GM21723 (cell line): ENCODE data around the gene MYCL.
"Not testable (repeated sequence)": the region's sequence is repeated elsewhere in the genome, so short reads cannot be mapped to it uniquely, and the experiment has no call there.

Source experiments
- ATAC-seq: cut with Tn5 transposase; IDR thresholded peaks from one replicate; pipeline ENCODE4 v1.9.1; 2021; ENCODE audit warnings: mild to moderate bottlenecking, moderate library complexity; ENCODE audit not compliant: unreplicated experiment

The MYCL gene

DNA sequence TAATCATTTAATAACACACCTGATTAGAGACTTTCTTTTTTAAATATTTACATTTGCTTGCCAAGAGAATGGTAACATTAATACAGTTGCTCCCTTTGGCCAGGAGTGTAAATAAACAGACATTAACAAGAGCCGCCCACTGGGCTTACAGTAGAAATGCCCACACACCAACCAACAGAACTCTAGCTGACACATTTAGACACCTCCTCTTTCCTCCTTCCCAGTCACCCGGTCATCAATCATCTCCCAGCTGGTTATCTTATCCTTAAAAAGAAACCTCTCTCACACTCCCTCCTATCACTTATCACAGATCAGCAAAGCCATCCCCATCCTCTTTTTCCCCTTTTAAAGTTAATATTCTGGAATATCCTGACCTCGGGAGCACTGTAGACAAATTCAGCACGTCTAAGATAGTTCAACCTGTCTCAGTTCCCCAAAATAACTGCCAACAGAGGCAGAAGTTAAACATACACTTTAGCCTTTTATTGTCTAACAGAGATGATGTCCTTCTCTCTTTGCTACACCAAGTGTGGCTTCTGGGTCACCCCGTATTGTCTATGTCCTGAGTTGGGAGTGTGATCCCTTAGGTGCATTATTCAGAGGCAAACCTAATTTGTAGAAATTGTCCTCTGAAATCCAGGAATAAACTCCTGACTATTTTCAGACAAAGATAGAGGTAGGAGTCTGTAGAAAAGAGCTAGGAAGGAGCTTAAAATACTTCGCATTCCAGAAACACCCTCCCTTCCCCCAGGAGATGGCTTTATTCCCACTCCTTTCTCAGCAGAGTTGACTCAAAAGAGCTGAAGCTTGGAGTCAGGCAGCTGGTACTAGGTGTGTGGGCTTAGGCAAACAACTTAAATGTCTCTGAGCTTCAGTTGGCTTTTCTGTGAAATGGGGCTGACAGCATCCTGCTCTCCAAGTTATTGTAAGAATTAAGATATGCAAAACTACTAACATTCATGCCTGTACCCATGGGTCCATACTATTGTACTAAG lies 8.8 kb downstream of the MYCL start:
- ATAC-seq = no peak

DNA sequence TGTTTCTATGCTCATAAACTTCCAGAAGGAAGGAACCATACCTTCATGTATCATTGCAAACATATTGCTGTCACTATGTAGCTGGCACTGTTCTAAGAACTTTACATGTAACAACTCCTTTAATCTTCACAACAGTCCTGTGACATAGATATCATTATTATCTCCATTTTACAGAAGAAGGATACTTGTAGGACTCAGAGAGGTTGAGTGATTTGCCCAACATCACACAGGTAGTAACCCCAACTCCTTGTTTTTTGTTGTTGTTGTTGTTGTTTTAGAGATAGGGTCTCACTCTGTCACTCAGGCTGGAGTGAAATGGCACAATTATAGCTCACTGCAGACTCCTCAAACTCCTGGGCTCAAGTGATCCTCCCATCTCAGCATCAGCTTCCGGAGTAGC lies 10.8 kb downstream of the MYCL start:
- no peak for ATAC-seq

DNA sequence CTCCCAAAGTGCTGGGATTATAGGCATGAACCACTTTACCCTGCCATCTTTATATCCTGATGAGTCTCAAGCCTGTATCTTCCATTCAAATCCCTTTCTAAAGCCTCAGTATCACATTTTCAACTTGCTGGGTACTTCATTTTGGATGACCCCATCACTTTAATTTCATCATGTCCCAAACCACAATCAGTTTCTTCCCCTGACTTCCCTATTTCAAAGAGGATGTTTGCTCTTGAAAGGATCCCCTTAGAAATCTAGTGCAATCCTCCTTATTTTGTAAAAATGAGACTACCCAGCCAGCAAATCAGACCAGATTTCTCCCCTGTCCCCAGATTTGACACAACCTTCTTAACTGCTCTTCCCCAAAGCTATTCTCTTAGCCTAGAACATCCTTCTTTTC lies 11.4 kb downstream of the MYCL start:
- ATAC-seq = no peak

DNA sequence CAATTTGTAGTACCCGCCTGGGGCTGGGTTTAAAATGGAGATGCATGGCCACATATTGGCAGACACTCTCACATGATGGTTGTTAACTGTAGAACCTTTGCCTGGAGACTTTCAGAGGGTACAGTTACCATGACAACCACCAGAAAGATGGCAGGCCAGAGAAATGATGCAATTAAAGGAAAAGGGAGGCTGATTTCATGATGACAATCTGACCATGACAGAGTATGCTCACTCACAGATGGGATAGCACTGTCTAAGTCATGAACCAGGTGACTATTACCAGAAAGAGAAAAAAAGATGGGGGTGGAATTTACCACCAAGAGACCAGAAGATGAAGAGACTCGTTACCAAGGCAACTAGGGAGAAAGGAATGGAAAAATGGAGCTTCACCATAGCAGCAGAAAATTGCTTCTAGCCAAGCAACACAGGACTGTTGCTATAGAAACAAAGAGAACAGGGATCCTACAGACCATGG lies 14.9 kb downstream of the MYCL start:
- no peak for ATAC-seq

DNA sequence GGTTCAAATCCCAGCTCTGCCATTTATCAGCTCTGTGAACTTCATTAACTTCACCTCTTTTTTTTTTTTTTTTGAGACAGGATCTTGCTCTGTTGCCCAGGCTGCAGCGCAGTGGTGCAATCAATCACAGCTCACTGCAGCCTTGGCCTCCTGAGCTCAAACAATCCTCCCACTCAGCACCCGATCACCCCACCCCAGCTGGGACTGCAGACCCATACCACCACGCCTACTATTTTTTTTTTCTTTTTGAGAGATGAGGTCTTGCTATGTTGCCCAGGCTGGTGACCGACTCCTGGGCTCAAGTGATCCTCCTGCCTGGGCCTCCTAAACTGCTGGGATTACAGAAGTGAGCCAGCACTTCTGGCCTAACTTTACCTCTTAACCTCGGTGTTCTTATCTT lies 16.2 kb downstream of the MYCL start:
- ATAC-seq = no peak

DNA sequence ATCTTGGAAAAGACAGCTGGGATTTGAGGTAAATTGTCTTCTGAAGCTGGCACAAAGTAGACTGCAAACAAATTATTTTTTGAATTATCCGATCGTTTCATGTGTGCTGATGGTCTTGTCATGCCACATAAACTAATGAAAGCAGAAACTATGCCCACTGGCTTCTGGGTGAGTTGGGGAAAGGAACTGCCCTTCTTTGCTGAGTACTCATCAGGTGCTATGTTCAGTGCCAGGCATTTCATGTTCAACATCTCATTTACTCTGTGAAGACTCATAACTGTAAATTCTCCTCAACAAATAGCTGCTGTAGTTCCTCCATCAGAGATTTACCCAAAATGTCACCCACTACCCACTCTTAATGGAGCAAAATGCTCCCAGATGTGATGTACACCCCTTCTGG lies 19.6 kb downstream of the MYCL start:
- ATAC-seq = no peak

DNA sequence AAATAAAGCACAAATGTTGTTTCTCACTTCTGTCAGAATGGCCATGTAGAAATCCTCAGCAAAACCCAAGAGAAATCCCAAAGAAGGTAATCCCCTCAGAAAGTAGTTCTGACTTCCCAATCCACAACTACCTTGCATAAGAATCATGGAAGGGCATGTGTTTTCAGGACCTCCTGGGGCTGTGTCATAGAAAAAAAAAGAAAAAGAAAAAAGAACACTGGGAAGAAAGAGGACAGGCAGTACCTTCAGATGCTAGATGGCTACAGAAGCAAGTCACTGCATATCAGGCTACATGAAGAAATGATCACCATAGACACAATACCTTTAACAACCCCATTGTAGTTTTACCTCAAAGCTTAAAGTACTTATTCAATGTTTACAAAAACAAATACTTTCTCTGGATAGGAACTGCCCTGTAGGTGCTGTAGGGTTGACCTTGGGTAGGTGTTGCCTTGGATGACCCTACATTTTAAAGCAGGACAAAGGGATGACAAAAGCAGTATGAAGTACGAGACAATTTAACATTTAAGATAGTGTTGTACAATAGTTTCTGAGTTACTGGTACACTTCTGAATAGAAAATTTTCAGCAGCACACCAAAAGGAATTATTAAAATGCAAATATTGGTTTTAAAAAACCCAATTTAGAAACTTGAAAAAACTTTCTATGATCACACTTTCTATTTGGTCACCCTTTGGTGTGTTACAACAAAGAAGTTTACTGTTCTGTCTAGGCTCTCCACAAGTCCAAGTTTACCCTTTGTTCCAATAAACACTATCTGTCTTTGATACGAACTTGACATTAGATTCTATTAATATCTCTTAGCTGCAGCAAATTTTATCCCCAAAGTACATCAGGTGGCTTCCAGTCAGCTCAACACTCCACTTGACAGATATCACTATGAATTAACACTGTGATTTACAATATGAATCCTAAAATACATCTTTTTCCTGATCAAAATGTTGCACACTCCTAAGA lies 23.4 kb downstream of the MYCL start:
- ATAC-seq = no peak

DNA sequence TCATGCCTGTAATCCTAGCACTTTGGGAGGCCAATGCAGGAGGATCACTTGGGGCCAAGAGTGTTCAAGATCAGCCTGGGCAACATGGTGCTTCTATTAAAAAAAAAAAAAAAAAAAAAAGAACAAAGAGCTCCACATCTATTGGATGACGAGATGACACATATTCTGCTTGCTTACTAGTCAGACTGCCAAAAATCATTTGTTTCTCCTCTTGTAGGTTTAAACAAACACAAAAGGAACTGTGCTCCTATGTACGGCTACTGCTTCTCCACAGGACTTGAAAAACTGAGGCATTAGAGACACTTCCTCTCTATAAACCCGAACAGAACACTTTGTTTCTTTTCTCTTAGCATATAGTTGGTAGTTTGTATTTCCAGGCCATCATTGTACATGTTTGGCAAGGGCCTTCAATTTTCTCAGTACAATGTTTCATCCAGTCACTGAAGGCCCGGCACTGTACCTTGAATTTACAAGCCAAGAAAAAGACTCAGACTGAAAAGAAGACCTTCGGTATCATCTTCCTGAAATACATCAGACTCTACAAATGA lies 24.4 kb downstream of the MYCL start:
- ATAC-seq = no peak

DNA sequence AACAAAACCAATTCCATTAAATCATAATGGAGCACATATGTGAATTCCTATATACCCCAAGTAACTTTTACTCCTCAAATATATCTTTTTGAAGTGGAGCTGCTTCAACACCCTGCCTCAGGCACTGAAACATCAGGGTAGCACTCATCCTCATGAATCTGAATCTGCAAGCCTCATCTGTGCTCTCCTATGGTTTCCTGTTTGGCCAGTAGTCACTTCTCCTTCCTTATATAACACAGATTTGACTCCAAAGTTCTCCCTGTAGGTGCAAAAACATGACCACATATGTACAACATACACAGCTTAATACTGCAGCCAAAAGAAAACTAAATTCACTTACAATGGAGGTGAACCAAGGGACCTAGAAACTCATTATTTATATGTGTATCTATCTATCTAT lies 25.6 kb downstream of the MYCL start:
- no peak for ATAC-seq

DNA sequence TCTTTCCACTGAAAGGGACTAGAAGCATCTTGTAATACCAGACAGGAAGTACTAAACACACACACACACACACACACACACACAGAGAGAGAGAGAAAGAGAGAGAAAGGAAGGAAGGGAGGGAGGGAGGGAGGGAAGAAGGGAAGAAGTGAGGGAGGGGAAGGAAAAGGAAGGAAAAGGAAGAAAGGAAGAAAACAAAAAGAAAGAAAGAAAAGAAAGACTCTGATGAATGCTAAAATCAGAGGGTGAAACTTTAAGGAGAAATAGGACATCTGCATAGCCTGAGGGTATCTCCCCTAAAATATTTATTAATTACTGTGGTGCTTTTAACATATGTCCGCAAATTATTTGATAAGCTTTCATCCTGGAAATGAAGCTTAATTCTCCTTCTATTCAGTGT lies 29.0 kb downstream of the MYCL start:
- ATAC-seq = no peak

DNA sequence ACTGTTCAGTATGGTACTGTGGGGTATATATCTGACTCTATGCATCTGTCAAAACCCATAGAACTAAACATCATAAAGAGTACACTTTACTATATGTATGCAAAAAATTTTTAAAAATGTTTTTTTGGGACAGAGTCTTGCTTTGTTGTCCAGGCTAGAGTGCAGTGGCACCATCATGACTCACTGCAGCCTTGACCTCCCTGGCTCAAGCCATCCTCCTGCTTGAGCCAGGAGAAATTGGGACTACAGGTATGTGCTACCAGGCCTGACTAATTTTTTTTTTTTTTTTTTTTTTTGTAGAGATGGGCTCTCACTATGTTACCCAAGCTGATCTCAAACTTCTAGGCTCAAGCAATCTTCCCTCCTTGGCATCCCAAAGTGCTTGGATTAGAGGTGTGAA lies 29.9 kb downstream of the MYCL start:
- ATAC-seq = no peak

DNA sequence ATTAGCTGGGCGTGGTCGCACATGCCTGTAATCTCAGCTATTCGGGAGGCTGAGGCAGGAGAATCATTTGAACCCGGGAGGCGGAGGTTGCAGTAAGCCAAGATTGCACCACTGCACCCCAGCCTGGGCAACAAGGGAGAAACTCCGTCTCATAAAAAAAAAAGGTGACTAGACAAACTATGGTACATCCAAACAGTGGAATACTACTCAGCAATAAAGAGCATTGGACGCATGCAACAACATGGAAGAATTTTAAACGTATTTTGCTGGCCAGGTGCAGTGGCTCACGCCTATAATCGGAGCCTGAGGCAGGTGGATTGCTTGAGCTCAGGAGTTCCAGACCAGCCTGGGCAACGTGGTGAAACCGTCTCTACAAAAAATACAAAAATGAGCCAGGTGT lies 30.7 kb downstream of the MYCL start:
- not testable (repeated sequence) for ATAC-seq

DNA sequence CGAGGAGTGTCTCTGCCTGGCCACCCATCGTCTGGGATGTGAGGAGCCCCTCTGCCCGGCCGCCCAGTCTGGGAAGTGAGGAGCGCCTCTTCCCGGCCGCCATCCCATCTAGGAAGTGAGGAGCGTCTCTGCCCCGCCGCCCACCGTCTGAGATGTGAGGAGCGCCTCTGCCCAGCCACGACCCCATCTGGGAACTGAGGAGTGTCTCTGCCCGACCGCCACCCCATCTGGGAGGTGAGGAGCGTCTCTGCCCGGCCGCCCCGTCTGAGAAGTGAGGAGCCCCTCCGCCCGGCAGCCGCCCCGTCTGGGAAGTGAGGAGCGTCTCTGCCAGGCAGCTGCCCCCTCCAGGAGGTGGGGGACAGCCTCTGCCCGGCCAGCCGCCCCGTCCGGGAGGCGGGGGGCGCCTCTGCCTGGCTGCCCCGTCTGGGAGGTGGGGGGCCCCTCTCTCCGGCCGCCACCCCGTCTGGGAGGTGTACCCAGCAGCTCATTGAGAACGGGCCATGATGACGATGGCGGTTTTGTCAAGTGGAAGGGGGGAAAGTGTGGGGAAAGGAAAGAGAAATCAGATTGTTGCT lies 32.1 kb downstream of the MYCL start:
- ATAC-seq = not testable (repeated sequence)

DNA sequence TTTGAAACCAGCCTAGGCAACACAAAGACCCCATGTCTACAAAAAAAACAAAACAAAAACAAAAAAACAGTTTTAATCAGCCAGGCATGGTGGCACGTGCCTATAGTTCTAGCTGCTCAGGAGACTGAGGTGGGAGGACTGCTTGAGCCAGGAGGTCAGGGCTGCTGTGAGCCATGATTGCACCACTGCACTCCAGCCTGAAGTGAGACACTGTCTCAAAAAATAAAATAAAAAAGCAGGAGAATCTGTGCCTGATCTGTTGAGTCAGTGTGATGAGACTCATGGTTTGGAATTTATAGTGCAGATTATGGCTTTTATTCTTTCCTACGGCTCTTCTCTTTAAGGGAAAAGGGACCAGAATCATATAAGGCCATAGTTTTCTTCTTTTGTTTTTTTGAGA lies 35.0 kb downstream of the MYCL start:
- ATAC-seq = no peak

DNA sequence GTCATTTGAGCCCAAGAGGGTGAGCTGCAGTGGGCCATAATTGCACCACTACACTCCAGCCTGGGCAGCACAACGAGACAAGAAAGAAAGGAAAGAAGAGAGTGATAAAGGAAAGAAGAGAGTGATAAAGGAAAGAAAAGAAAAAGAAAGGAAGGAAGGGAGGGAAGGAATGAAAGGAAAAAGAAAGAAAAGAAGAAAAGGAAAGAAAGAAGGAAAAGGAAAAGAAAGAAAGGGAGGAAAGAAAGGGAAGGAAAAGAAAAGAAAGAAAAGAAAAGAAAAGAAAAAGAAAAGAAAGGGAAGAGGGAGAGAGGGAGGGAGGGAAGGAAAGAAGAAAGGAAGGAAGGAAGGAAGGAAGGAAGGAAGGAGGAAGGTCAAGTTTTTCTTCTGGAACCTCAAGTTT lies 36.0 kb downstream of the MYCL start:
- no peak for ATAC-seq

DNA sequence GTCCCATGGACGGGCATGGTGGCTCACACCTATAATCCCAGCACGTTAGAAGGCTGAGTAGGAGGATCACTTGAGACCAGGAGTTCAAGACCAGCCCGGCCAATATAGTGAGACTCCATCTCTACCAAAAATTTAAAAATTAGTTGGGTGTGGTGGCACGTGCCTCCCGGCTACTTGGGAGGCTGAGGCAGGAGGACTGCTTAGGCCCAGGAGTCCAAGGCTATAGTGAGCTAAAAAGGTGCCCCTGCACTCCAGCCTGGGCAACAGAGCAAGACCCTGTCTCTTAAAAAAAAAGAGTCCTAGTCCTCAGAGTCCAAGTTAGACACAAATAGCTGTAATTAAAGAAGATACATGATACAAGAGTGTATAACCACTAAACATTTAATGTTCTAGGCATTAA lies 38.5 kb downstream of the MYCL start:
- no peak for ATAC-seq

DNA sequence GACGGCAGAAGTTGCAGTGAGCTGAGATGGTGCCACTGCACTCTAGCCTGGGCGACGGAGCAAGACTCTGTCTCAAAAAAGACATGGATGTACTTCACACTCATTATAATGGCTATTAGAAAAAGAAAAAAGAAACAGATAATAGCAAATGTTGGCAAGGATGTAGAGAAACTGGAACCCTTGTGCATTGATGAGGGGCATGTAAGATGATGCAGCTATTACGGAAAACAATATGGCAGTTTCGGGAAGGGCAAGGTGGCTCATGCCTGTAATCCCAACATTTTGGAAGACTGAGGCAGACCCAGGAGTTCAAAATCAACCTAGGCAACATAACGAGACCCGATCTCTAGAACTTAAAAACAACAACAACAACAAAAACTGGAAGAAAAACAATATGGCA lies 40.7 kb downstream of the MYCL start:
- ATAC-seq = no peak

DNA sequence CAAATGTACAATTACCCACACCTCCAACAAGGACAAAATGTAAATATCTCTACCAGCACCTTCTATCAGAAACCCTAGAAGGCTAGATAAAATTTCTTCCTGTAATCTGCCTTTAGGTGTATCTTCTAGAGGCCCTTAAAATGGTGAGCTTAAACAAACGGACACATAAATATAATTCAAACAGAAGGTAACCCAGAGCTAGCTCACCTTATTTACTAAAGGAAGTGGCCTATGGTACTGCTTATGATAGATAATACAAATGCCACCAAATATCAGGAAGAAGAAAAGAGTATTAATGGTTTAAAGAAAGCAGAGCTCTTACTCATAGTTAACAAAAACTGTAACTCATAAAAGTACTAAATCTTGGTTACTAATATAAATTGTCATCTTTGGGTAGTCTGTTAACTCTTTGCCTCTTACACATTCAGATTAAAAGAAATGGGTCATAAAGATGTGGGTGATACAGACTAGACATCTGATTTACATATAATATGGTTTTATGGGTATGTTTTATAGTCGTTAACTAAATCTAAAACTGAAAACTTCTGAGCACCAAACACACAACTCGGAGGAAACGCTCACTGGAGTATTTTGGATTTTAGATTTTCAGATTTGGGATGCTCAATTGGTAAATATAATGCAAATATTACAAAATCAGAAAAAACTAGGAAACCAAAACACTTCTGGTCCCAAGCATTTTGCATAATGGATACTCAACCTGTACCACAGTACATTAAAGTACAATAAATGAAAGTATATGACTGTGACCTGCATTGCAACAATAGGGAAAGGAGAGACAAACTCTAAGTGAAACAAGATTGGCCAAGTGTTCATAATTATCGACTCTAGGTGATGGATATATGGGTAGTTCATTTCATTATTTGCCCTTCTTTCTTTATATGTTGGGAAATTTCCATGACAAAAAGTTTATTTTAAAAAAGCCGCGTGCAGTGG lies 41.6 kb downstream of the MYCL start:
- ATAC-seq = no peak

DNA sequence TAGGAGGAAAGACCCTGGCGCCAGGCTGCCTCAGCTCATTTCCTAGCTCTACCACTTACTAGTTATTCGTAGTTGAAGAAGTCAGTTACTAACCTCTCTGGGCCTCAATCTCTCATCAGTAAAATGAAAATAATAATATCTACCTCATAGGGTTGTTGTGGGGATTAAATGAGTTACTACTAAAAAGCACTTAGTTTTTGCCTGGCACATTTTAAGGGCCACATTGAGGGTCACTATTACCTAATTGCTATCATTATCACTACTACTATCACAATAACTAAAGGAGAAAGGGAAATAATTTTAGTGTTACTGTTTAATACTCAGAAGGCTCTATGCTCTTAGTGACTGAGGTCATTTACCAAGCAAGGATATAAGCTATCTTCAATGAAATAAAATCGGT lies 43.4 kb downstream of the MYCL start:
- no peak for ATAC-seq
